HL-60/S4 treated with retinoic acid at 250 ng/mL for 4 days and 3 days (cell line): ENCODE measurements around the gene TAF5L.
"Not testable (repeated sequence)": the region's sequence is repeated elsewhere in the genome, so short reads cannot be mapped to it uniquely, and the experiment has no call there.

ENCODE experiments used
- in situ Hi-C: fragments of 300-500 bp; cut with MboI; formaldehyde crosslinking; loops from 2 replicates; pipeline ENCODE4 v1.7.0; 2022; ENCODE audit warnings: low sequenced_read_pairs

Gene TAF5L

DNA sequence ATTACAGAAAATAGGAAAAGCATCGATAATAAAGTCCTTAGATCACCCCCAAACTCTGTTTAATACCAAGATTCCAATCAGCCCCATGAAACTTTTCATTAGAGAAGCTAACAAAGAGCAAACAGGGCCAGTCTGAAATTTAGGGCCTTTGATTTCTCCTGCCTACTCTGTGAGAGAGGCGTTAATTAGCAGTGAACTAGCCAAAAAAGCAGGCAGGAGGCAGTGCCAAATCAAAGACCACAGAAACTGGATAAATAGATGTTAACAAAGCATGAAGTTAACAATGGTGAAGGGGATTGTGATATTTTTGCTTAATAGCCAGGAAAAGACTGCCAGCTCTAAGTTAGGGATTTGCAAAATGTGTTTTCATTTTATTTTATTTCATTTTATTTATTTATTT, 11.2 kb downstream of the TAF5L start:
- in situ Hi-C loops: no loop called here

DNA sequence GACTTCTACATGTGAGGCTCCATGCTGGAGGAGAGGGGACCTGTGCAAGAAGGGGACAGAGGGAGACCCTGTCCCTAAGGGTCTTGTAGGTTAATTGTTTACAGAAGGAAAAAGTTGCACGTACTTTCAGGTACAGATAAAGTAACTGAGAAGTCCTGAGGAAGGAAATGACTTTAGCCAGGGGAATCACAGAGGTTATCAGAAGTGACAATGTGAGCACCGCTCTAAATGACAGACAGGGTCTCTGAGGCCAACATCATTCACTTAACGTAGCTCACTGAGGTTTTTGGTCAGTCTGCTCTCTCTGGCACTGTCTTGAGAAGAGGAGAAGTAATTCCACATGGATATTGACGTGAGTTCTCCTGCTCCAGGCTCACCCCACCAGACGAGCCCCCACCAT, 12.0 kb downstream of the TAF5L start:
- in situ Hi-C loops: no loop called here

DNA sequence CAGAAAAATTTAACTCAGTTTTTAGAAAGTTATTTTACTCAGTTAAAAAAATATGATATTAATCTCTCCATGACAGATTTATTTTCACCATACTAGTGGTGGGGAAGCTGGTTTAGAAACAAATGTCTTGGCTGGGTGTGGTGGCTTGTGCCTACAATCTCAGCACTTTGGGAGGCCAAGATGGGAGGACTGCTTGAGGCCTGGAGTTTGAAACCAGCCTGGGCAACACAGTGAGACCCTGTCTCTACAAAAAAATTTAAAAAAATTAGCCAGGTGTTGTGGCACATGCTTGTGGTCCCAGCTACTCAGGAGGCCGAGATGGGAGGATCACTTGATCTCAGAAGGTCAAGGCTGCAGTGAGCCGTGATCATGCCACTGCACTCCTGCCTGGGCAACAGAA, 17.3 kb downstream of the TAF5L start:
- in situ Hi-C loops: no loop called here

DNA sequence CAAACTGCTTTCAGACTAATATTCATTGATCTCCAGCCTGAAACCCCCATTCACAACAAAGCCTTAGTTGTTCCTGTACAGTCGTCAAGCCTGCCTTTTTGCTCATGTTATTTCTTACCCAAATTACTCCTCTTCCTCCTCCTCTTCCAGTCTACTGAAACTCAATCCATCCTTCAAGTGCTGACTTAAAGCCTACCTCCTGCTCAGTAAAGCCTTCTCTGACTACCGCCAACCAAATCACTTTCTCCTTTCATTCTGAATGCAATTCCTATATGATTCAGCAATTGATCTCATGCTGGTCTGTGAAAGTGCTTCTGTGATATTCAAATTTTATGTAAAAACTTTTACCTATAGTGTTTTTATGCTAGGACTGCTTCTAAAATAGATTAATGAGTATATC, 18.6 kb downstream of the TAF5L start:
- in situ Hi-C loops: no loop called here

- in situ Hi-C loops: no loop called here
These were observed 22.4 kb downstream of the TAF5L start for GRCh38 chr1:229603371-229604005.

DNA sequence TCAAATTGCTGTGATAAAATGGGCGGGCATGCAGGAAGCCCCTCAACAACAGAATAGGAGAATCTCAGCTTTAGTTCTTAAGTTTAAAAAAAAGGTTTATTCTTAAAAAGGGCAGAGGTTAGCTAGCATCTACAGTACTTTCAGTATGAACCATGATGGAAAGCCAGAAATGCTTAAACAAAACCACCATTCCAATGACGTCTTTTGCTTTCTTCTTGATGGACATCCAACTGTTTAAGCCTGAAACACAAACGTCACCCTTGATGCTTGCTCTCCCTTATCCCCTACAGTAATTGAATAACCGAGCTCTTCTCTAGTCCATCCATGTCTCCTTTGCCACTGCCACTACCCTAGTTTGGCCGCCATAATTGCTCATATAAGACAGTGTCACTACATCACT, 25.7 kb downstream of the TAF5L start:
- in situ Hi-C loops: no loop called here

GRCh38 chr1:229599218-229599954, 26.5 kb downstream of the TAF5L start:
- in situ Hi-C loops: no loop called here

DNA sequence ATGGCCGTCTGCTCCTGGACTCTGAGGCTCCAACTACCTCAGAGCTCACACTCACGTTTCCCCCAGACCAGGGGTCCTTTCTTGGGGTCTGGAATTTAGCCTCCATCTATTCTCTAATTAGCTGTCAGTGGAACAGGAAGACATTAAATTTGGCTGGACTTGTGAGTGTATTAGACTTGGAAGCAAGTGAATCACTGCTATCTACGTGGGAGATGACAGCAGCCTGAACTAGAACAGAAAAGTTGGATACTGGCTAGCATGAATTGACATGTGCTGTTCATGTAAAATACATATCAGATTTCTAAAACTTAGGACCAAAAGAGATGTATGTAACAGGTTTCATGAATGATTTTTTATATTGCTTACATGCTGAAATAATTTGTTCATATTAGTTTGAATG, 28.0 kb downstream of the TAF5L start:
- in situ Hi-C loops: no loop called here

- in situ Hi-C loops: no loop called here
These were observed 28.8 kb downstream of the TAF5L start for GRCh38 chr1:229596925-229597699.

- in situ Hi-C loops: not testable (repeated sequence)
These were observed 30.0 kb downstream of the TAF5L start for GRCh38 chr1:229595876-229596275.

DNA sequence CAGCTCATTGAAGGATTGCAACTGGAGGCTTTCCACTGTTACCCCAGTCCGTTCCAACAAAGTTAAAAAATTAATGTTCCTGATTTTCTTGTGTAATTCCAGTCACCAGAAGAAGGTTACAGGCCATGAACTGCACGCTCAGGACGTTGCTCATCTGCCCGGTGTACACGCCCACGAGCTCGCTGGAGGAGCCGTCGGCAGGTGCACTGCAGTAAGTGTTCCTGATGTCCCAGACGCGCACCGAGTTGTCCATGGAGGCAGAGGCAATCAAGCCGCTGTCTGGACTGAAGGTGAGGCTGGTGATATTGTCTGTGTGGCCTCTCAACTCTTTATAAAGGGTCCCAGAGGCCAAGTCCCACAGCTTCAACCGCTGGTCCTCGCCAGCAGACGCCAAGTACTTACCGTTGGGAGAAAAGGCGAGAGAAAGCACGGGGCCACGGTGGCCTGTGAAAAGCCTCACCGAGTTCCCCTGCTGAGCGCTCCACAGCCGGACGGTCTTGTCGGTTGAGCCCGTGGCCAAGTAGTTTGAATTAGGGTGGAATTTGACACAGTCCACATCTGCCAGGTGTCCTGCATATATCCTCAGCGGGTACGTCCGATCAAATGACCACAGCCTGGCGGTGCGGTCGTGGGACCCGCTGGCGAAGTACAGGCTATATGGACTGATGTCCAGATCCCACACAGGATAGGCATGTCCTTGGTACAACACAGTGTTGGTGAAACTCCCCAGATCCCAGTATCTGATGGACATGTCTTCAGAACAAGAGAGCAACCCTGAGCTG, 31.5 kb downstream of the TAF5L start:
- in situ Hi-C loops: no loop called here

DNA sequence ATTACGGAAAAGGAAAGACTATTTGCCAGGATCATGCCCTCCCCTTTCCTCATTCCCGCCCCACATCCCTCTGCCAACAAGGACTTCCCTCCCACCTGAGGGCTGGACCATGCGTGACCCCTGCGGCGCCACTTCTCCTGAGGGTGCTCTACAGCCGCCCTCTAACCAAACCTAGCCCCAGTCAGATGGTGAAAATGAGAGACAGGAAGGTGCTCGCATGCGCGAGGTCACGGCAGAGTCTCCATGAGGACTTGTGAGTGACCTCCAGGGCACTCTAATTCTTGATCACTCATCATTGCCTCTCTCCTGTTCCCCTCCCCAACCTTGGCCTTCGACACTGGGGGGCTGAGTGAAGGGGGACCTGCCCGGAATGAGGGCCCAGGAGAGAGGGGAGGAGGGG, 32.1 kb downstream of the TAF5L start:
- in situ Hi-C loops: no loop called here

GRCh38 chr1:229590119-229590518, 35.8 kb downstream of the TAF5L start:
- in situ Hi-C loops: no loop called here

- in situ Hi-C loops: no loop called here
These were observed 40.6 kb downstream of the TAF5L start for GRCh38 chr1:229585338-229585737.

DNA sequence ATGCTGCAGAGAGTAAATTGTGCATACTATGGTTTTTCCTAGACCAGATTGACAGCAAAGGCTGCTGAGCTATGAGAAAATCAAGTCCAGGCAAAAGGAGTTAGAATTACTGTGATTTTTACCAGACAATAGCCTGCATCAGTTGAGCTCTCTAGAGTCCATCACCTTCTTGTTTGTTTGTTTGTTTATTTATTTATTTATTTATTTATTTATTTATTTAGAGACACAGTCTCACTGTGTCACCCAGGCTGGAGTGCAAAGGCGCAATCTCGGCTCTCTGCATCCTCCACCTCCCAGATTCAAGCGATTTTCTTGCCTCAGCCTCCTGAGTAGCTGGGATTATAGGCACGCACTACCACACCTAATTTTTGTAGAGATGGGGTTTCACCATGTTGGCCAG, 43.2 kb downstream of the TAF5L start:
- in situ Hi-C loops: no loop called here

DNA sequence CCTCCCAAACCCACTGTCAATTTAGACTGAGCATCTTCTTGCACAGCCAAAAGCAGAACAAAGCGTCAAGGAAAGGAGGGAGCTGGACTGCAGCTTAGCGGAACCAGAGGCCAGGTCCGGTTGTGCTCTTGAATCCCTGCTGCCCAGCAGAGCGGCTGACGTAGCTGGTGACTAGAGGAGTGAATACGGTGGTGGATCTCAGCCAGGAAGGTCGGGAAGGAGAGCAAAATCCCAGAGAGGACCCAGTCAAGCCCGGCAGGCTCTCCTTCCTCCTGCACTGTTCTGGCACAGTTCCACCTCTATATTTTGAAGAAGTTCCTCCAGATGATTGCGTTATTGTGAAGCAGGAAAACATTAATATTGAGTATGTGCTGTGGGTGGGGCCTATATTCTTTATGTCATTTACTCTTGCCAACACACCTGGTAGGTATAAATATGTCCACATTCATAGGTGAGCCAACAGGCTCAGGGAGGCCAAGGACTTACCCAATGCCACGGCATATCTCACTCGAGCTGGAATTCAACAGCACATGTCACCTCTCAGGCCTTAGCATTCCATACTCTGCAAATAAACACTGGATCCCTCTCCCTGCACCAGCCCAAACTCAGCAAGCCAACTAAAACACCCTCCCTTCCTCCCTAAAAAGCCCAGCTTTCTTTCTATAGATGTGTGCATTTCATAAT, 43.8 kb downstream of the TAF5L start:
- in situ Hi-C loops: no loop called here

GRCh38 chr1:229581485-229581884, 44.4 kb downstream of the TAF5L start:
- in situ Hi-C loops: no loop called here

DNA sequence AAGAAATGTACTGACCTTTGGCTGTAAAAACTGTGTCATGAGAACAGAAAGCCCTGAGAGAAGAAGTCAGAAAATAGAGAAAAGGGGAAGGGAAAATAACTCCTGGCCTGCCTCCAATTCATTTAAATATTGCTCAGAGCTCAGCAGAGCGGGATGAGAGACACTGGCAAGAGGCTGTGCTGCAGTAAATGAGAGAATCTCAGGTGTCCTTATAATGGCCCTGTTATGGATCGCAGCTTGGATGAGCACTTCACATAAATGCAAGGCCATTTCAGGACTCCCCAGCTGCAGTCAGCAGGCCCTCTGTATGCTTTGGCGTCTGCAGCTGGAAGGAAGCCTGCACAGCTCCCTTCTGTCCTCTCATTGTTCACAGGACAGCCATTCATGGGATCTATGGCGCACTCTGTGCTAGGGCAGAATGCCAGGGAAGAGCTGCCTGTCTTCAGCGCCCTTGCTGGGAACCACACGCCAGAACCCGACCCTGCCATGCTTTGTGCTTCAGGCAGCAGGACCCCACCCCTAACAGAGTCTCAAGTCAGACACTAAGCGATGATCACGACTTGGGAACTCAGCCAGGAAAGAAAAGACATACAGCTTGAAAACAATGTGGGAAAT, 46.8 kb downstream of the TAF5L start:
- in situ Hi-C loops: no loop called here

DNA sequence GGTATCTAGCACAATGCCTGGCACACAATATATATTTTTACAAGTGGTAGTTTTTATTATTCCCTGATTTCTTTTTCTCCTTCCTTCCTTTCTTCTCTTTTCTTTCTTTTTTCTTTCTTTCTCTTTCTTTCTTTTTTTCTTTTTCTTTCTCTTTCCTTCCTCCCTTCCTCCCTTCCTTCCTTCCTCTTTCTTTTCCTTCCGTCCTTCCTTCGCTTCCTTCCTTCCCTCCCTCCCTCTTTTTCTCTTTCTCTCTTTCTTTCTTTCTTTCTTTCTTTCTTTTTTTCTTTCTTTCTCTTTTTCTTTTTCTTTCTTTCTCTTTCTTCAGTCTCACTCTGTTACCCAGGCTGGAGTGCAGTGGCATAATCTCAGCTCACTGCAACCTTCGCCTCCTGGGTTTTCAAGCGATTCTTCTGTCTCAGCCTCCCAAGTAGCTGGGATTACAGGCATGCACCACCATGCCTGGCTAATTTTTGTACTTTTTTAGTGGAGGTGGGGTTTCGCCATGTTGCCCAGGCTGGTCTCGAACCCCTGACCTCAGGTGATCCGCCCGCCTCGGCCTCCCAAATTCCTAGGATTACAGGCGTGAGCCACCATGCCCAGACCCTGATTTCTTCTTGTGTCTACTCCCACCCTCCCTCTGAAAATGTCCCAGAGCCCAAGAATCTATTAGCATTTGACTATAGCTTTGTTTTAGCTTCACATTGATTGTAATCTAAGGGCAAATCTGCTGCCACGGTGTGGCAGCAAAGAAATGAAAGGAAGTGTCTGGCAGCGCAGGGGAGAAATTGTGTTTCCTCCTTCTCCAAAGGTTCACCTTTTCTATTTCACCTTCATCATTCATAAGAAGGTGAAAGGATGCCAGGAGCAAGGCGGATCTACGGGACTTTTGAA, 47.5 kb downstream of the TAF5L start:
- in situ Hi-C loops: no loop called here
